Type B pancreatic cell (in vitro differentiated cells): ENCODE results near the gene LOC128125822.
"Not testable (repeated sequence)": the region's sequence is repeated elsewhere in the genome, so short reads cannot be mapped to it uniquely, and the experiment has no call there.

ENCODE experiments used
- DNase-seq: peaks from one replicate; pipeline ENCODE4 v3.0.0; 2021; ENCODE audit warnings: mixed read lengths; ENCODE audit not compliant: unreplicated experiment; ENCODE audit errors: extremely low spot score
- H3K27ac Mint-ChIP-seq: 2 replicates; pipeline ENCODE4 v1.8.0; 2021; ENCODE audit warnings: mild to moderate bottlenecking, mixed read lengths
- H3K27me3 Mint-ChIP-seq: 2 replicates; pipeline ENCODE4 v1.8.0; 2021; ENCODE audit warnings: mixed read lengths
- H3K36me3 Mint-ChIP-seq: 2 replicates; pipeline ENCODE4 v1.8.0; 2021; ENCODE audit warnings: mixed read lengths
- H3K4me1 Mint-ChIP-seq: one replicate; pipeline ENCODE4 v1.8.0; 2021; ENCODE audit warnings: mixed read lengths; ENCODE audit not compliant: unreplicated experiment
- H3K4me3 Mint-ChIP-seq: 2 replicates; pipeline ENCODE4 v1.8.0; 2021; ENCODE audit warnings: mild to moderate bottlenecking, mixed read lengths
- H3K9me3 Mint-ChIP-seq: 2 replicates; pipeline ENCODE4 v1.8.0; 2021; ENCODE audit warnings: mixed read lengths
- TF ChIP-seq, protein P1 (sequence below): fragments of 200-600 bp; sonication (generic); conservative IDR thresholded peaks from 2 replicates; pipeline ENCODE4 v1.5.0; 2021; ENCODE audit warnings: antibody characterized with exemption, mild to moderate bottlenecking

LOC128125822 gene

DNA sequence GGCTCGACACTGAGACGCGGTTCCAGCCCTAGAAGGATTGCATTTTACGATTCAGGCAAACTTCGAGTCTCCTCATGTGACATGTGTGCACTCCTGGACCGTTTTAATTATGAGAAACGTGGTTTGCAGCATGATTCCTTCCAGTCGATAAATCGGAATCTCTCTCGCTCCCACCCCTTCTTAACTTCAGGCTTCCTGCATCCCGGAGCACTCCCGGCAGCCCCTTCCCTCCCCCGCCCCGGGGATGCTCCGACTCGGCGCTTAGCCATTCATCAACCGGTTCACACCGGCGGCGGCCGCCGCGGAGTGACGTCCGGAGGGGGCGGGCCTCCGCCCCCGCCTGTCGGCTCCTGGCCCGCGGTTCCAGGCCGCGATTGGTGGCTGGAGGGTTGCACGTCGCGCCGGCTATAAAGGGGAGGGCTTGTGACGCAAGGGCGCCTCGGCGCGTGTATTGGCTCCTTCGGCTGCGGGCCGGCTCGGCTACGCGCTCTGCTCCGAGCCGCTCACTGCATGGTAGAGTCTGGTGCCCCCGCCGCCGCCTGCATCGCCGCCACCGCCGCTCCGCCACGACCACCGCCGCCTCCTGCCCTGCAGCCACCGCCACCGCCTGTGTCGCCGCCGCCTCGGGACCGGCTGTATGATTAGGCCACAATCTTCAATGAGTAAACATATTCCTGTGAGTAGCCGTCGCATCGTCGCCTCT lies at the start of gene LOC128125822, which contains the start of gene PTP4A1:
TSS of gene LOC128125822 (plus strand) at position 437 of the 703 bp plus-strand sequence.
TSS of gene PTP4A1 (plus strand) at position 437 of the 703 bp plus-strand sequence. CDS start 4,401 bp downstream, outside the sequence.
- H3K4me3 Mint-ChIP-seq: peak within 1 kb of the TSS; percentile 97
- H3K27ac Mint-ChIP-seq: peak within 1 kb of the TSS; percentile 98
- no peaks in the 10 kb centered on the region for H3K27me3 Mint-ChIP-seq
- TF ChIP-seq, protein P1, sequence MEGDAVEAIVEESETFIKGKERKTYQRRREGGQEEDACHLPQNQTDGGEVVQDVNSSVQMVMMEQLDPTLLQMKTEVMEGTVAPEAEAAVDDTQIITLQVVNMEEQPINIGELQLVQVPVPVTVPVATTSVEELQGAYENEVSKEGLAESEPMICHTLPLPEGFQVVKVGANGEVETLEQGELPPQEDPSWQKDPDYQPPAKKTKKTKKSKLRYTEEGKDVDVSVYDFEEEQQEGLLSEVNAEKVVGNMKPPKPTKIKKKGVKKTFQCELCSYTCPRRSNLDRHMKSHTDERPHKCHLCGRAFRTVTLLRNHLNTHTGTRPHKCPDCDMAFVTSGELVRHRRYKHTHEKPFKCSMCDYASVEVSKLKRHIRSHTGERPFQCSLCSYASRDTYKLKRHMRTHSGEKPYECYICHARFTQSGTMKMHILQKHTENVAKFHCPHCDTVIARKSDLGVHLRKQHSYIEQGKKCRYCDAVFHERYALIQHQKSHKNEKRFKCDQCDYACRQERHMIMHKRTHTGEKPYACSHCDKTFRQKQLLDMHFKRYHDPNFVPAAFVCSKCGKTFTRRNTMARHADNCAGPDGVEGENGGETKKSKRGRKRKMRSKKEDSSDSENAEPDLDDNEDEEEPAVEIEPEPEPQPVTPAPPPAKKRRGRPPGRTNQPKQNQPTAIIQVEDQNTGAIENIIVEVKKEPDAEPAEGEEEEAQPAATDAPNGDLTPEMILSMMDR: no peak
- H3K9me3 Mint-ChIP-seq: peaks cover 6% of the 10 kb centered on the region
- H3K4me1 Mint-ChIP-seq: peaks cover 24% of the 10 kb centered on the region
- peaks cover 21% of the 10 kb centered on the region for H3K36me3 Mint-ChIP-seq
- DNase-seq: peak; percentile 98

DNA sequence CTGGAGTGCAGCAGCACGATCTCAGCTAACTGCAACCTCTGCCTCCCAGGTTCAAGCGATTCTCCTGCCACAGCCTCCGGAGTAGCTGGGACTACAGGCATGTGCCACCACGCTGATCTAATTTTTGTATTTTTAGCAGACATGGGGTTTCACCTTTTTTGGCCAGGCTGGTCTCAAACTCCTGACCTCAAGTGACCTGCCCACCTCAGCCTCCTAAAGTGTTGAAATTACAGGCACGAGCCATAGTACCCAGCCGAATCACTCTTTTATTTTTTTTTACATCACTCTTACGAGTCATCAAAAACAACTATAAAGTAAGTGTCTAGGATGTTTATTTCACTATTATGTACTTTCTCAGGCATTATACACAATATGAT lies 49.4 kb upstream of the LOC128125822 start:
- H3K4me1 Mint-ChIP-seq, DNase-seq, H3K4me3 Mint-ChIP-seq, H3K27me3 Mint-ChIP-seq, H3K9me3 Mint-ChIP-seq, H3K27ac Mint-ChIP-seq, H3K36me3 Mint-ChIP-seq: not testable (repeated sequence)

DNA sequence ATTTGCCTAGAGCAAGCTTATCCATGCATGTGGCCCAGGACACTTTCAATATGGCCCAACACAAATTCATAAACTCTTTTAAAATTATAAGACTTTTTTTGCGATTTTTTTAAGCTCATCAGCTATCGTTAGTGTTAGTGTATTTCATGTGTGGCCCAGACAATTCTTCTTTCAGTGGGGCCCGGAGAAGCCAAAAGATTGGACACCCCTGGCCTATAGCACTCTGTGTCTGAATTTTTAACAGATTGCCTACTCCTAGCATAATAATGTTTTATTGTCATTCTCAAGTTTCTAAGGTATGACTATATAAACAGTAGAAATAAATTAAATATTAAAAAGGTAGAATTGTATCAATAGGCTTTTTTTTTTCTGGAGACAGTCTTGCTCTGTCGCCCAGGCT lies 48.6 kb upstream of the LOC128125822 start:
- Mint-ChIP-seq H3K4me1 (no peaks in the 10 kb centered on the region), H3K27ac (no peak overlapping the region), H3K36me3 (no peaks in the 10 kb centered on the region), H3K4me3 (no peak overlapping the region), H3K9me3 (no peaks in the 10 kb centered on the region), H3K27me3 (no peaks in the 10 kb centered on the region)
- TF ChIP-seq, protein P1: no peak
- DNase-seq: no peak

DNA sequence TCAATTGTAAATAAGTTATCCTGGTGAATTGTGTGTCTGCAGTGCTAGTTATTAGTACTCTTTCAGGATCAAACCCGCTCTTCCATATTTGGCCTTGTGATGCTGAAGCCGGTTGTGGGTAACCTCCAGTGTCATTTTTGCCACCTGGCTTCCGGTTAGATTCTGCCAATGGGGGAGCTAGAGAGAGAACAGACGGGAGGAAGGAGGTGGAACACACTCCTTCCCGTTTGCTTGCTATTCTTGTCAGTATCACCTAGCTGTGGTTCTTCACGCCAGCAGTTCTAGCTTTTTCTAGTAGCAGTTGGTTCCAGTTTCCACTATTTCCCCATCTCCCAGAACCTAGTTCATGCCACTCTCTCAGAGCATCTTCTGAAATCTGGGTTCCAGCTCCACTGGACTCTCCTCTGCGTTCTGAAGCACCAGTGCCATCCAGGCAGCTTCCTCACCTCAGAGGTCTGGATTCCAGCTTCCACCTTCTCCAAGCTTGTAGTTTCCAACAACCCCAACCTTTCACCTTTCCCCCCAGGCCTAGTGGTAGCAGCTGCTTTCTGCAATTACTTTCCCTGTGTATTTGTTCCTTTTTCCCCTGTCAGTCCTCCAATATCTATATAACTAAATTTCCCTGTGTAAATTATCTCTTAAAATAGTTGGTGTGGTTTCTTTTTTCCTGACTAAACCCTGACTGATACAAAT lies 46.9 kb upstream of the LOC128125822 start:
- Mint-ChIP-seq H3K9me3 (no peaks in the 10 kb centered on the region), H3K36me3 (no peaks in the 10 kb centered on the region), H3K27ac (no peak overlapping the region), H3K4me1 (no peaks in the 10 kb centered on the region), H3K27me3 (no peaks in the 10 kb centered on the region), H3K4me3 (no peak overlapping the region)
- TF ChIP-seq, protein P1: no peak
- DNase-seq: no peak

DNA sequence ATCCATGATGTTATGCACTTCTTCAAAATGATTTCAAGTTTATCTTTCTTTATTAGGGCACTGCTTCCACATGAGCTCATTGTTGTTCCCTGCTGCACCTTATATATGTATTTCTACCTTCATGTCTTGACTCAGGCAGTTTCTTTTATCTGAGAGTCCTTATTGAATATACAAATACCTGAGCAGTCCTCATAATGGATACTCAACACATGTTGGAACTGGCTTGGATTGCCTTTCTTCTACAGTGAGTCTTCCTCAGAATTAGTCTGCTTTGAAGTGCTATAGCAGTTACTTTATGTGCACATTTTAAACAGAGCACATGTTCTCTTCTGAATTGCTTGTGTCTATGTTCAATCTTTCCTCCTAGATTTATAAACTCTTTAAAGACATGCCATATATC lies 45.3 kb upstream of the LOC128125822 start:
- H3K27me3 Mint-ChIP-seq: no peaks in the 10 kb centered on the region
- no peaks in the 10 kb centered on the region for H3K4me1 Mint-ChIP-seq
- no peaks in the 10 kb centered on the region for H3K36me3 Mint-ChIP-seq
- DNase-seq: no peak
- no peak overlapping the region for H3K4me3 Mint-ChIP-seq
- no peak overlapping the region for H3K27ac Mint-ChIP-seq
- no peaks in the 10 kb centered on the region for H3K9me3 Mint-ChIP-seq
- TF ChIP-seq, protein P1: no peak
